COLO829 (cell line): ENCODE measurements around the gene SLC38A2.
A peak's percentile ranks its signal among the peaks of the same experiment; 100 is the strongest.
"Not testable (repeated sequence)": the region's sequence is repeated elsewhere in the genome, so short reads cannot be mapped to it uniquely, and the experiment has no call there.

Experiments used
- DNase-seq: peaks from one replicate; pipeline ENCODE4 v3.0.0; 2012; ENCODE audit warnings: low spot score

SLC38A2 gene

DNA sequence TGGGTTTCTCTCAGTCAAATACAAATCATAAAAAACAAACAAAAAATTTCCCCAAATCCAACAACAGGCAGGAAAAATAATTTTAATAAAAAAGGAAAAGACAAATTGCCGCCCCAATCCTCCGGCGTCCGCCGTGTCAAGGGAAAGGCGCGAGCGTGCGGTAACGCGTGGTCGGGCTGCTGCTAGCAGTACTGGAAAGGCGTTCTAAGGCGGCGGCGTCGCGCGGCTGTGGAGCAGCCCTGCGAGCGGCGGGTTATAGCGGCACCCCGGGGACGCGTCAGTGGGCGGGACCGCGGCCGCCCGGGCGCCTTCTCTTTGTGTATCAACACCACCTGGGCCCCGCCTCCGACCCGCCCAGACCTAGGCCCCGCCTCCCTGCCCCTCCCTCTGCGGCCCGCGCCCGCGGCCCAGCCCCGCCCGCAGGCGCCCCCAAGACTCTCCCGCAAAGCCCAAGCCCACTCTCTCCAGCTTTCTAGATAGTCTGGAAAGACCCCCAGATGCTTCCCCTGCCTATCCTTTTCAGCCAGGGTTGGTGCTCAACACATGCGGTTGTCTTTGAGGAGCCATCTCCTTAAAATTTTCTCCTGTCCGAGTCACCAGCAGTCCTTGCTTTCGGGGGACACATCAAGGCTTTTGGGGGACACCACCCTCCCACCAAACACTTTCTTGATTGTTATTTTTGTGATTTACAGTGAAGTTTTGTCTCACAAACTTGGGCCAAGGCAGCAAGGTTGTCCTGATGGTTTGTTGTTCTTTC, at the start of gene SLC38A2:
Gene SLC38A2, minus strand, starts transcription at position 230 of the 757 bp plus-strand sequence. CDS start 1,480 bp downstream, outside the sequence.
- peak; percentile 89 for DNase-seq

DNA sequence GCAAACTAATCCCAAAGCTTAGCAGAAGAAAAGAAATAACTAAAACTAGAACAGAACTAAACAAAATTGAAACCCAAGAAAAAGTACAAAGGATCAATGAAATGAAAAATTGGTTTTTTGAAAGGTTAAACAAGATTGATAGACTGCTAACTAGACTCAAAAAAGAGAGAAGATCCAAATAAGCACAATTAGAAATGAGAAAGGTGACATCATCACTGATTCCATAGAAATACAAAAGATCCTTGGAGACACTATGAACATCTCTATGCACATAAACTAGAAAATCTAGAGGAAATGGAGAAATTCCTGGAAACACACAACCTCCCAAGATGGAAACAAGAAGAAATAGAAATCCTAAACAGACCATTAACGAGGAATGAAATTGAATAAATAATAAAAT, 47.1 kb upstream of the SLC38A2 start:
- no peak for DNase-seq

- no peak for DNase-seq
Measured at GRCh38 chr12:46415552-46415951, 43.0 kb upstream of the SLC38A2 start.

DNA sequence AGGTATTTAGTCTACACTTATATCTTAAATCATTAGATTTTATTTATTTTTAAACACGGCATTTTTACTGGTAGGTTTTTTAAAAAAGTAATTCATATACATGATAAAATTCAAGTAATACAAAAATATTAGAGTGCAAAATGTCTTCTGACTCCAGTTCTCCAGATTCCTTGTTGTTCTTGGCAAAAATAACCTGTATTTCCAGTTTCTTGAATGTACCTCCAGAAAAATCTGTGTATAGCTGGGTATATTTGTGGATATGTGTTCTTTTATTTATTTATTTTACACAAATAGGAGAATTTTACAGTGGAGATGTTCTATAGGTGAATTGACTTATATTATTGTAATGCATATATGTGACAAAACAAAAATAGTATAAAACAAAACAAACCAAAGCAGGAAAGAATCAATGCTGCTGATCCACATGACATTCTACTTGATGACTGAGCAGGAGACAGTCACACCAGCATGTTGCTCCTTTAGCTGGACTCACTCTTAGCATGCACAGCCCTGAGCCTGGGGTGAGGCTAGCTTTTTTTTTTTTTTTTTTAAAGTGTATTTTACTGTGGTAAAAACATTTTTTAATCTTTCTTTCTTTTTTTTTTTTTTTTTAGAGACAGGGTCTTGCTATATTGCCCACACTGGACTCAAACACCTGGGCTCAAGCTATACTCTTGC, 42.2 kb upstream of the SLC38A2 start:
- DNase-seq, result no peak

- DNase-seq, result no peak
Measured at GRCh38 chr12:46413368-46413767, 40.8 kb upstream of the SLC38A2 start.

DNA sequence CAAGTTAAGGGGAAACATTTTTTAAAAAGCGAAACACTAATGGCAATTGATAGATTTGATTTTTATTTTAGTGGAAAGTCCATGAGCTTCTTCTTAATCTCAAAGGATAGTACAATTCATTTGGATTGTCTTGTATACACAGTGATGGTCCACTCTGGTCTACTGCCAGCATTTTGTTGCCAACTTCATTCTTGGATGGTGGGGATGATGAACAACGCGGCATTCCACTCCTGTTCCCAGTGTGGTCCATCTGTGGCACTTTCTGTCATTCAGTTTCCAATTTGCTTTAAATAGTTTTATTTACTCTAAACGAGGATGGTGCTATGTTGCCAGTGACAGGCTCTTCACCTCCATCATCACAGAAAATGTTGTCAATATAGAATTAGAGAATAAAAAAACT, 40.3 kb upstream of the SLC38A2 start:
- DNase-seq, result no peak

- DNase-seq, result no peak
Measured at GRCh38 chr12:46410495-46410894, 37.9 kb upstream of the SLC38A2 start.

DNA sequence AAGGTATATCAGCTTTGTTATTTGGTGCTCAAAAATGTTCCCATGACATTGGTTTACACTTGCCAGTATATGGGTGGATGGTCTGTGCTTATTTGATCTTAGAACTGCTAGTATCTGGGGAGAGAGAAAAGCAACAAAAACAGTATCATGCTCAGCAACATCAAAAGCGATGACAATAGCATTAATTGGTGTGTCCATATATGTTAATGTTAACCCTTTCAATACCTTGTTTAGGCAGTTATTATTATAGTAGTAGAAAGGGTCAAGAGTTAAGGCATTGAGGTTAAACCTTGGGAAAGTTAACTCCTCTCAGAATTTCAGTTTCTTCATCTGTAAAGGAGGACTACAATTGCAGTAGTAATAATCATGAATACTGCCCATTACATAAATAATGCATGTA, 37.4 kb upstream of the SLC38A2 start:
- DNase-seq, result no peak

DNA sequence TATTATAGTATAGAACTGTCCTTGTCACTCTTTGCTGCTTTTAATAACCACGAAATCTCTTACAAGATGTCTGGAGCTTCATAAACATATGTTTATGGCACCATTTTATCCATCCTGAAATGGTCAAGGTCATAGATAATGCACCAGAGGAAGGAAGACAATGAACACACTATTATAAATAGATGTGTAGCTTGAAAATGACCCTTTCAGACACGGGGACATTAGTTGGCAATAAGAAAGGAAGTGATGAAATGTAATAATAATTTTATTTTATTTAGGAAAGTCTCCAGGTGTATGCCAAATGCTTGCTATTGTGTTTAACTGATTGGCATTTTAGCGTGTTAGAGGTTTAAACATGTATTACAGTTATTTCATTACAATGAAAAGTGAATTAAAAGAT, 36.8 kb upstream of the SLC38A2 start:
- DNase-seq, result no peak

DNA sequence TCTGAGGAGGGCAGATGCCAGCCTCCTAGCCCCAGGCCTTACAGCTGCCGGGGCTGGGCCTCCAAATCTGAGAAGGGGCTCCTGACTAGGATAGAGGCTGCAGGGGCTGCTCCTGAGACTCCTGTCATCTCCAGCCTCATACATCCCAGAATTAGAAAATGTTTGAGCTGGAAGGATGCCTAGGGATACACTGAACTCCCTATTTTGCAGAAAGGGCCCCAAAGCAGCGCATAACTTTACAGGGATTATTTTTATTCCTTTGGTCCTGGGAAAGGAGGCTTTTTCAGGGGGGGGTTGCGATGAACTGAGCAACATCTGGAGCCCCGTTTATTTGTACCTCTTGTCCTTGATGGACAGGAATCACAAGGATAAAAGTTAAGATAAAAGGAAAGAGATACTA, 35.9 kb upstream of the SLC38A2 start:
- DNase-seq, result no peak

DNA sequence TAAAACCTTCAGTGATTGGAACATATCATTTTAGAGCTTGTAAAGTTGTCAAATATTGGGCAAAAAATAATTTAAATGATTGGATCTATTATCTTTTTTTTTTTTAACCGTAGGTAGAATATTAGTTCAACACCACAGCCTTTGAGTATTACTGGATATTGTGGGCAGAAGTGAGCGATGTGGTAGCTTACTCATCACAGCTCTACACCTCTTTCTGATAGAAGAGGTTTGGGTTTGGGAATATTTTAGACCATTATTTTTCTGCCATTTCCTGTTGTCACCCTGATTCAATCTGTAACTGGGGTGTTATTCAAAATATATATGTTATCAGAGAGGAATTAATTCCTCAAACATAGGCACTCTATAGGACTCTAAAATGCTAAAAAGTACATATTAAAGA, 34.8 kb upstream of the SLC38A2 start:
- no peak for DNase-seq

GRCh38 chr12:46406352-46407027, 33.9 kb upstream of the SLC38A2 start:
- no peak for DNase-seq

- DNase-seq, result no peak
Measured at GRCh38 chr12:46404733-46405132, 32.2 kb upstream of the SLC38A2 start.

DNA sequence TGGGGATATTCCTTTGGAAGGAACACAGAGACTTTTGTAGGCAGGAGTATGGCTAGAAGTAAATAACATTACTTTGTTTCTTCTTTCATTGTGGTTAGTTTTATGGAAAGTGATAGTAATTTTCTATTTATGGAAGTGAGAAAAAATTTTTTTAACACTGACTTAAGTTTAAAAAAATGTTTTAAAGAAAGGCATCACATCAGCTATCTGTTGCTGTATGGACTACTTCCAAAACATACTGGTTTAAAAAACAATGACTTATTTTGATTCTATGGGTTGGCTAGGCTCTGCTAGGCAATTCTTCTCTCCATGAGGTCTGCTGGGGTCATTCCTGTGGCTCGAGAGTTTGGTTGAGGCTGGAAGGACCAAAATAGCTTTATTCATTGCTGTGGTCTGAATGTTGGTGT, 31.7 kb upstream of the SLC38A2 start:
- no peak for DNase-seq

DNA sequence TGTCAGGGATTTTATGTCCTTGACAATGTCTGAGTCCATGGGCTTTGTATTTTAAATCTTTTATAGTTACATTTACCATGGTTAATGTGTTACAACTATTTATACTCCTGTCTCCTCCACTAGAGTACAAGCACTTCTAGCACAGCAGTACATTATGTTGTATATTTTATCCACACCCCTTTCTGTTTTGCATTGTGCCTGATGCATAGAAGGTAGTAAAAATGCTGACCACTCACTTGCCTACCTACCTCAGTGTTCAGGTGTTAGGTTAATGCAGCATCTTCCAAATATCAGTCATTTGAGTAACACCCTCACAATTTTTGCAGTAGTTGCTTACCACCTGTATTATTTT, 31.1 kb upstream of the SLC38A2 start:
- no peak for DNase-seq

GRCh38 chr12:46402941-46403718, 30.6 kb upstream of the SLC38A2 start:
- DNase-seq, result no peak

DNA sequence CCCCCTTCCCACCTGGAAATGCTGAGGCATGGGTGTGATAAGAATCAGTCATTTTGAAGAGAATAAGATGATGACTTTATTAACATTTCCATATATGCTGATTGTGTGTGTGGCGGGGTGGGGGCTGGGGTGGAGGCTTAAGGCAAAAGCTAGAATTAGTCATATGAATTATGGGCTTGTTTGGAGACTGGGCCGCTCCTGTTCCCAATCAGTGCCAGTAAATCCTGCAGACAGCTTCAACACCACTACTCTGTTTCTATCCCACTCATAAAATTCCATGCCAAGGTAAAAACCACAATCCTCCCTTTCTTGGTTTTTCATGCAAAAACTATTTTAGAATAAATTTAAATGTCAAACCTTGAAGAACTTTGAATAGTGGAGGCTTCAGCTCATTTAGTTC, 29.9 kb upstream of the SLC38A2 start:
- DNase-seq, result peak; percentile 86

DNA sequence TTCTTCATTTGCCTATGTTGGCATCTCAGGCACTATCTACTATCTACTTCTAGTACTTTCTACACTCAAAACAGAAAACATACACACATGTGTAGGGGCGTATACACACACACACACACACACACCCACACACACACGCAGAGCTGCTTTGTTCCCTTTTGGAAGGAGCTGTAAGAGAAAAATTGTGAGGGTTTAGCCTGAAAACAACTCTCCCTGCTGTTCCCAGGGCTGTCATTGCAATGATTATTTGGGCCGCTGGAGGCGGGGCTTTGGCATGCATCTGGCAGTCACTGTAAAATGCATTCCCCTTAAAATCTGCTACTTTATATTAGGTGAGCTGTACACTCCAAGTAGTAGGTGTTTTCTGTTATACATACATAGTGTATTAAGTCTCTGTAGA, 29.1 kb upstream of the SLC38A2 start:
- no peak for DNase-seq

- no peak for DNase-seq
Measured at GRCh38 chr12:46400406-46400805, 27.8 kb upstream of the SLC38A2 start.

DNA sequence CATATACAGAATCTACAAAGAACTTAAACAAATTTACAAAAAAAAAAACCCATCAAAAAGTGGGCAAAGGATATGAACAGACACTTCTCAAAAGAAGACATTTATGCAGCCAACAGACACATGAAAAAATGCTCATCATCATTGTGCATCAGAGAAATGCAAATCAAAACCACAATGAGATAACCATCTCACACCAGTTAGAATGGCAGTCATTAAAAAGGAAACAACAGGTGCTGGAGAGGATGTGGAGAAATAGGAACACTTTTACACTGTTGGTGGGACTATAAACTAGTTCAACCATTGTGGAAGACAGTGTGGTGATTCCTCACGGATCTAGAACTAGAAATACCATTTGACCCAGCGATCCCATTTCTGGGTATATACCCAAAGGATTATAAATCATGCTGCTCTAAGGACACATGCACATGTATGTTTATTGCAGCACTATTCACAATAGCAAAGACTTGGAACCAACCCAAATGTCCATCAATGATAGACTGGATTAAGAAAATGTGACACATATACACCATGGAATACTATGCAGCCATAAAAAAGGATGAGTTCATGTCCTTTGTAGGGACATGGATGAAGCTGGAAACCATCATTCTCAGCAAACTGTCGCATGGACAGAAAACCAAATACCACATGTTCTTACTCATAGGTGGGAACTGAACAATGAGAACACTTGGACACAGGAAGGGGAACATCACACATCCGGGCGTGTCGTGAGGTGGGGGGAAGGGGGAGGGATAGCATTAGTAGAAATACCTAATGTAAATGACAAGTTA, 27.1 kb upstream of the SLC38A2 start:
- not testable (repeated sequence) for DNase-seq

DNA sequence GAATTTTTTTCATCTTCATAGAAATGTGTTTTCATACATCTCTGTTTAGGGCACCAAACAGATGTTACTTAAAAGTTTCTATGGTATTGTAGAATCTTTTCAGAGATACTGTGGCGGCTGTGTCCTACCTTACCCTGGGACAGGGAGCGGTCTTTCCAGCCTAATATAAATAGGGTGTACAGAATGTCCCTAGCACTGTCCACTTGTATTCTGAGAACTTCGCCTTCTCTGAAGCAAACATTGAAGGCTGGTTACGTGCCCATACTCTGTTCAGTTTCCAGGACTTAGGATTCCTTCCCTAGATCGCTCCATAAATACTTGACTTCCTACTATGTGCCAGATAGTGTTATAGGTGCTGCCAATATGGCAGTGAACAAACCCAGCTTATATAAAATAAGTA, 24.3 kb upstream of the SLC38A2 start:
- no peak for DNase-seq

DNA sequence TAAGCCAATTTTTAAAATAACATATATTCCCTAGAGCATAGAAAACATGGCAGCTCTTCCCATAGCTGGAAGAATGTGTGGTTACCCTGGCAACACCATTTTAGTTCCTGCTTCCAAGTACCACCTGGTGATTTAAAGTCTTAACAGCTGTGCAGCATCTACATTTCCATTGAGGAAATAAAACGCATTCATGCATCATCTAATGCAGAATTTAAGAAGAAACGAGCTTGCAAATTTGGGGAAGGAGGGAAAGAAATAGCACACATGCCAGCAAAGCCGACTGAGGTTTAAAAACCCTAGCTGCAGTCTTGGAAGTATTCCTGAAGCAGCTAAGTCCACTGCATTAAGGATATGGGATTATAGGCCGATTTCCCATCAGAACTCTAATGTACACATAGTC, 22.8 kb upstream of the SLC38A2 start:
- no peak for DNase-seq
